ENCODE data around the gene STARD8. TPM values are rescaled to one million over a fixed set of nuclear protein-coding genes. Genes with fewer than 3 reads are reported as not detected.

The STARD8 gene
- total RNA-seq, 2 experiments from 2014 or later, result not detected

GRCh38 chrX:68697465-68698125 is 50.1 kb downstream of the STARD8 start:
- Histone ChIP-seq H3K9me2 (ENCODE audit: insufficient read depth, low read length) (no peaks in the 10 kb centered on the region), H3K4me1 (ENCODE audit: insufficient read depth, low read length, poor library complexity, severe bottlenecking) (no peaks in the 10 kb centered on the region), H3K36me3 (ENCODE audit: insufficient read depth, low read length) (no peaks in the 10 kb centered on the region), H3K4me2 (ENCODE audit: low read length) (no peak overlapping the region), H2AFZ (ENCODE audit: low read length) (no peak overlapping the region), H4K20me1 (ENCODE audit: insufficient read depth, low read length) (no peaks in the 10 kb centered on the region), H3K27ac (ENCODE audit: low read depth, low read length, poor library complexity, severe bottlenecking) (no peak overlapping the region), H3K4me3 (ENCODE audit: low read depth, low read length, poor library complexity, severe bottlenecking) (no peak overlapping the region), H3K79me2 (ENCODE audit: insufficient read depth, low read depth, low read length) (no peaks in the 10 kb centered on the region), H3K9me3 (ENCODE audit: low read length) (no peaks in the 10 kb centered on the region)
- intact Hi-C loops (cut with micrococcal nuclease; ENCODE audit: unreplicated experiment), result no loop called here
- ChIA-PET POLR2A (no interaction called here), CTCF (ENCODE audit: unreplicated experiment) (no interaction called here)
- BruUV-seq (replicated peaks), result no TSS peak
- no peak for TF ChIP-seq CTCF (conservative IDR thresholded peaks at IDR 0.05; ENCODE audit: low read length)
- TF ChIP-seq EZH2phosphoT487 (IDR thresholded peaks at IDR 0.05; ENCODE audit: borderline replicate concordance, low read depth, low read length), result no peak
- DNase-seq (ENCODE audit: low spot score), result no peak

- Histone ChIP-seq H4K20me1 (ENCODE audit: insufficient read depth, low read length) (no peaks in the 10 kb centered on the region), H3K79me2 (ENCODE audit: insufficient read depth, low read depth, low read length) (no peaks in the 10 kb centered on the region), H3K4me3 (ENCODE audit: low read depth, low read length, poor library complexity, severe bottlenecking) (no peak overlapping the region), H3K9me2 (ENCODE audit: insufficient read depth, low read length) (no peaks in the 10 kb centered on the region), H3K9me3 (ENCODE audit: low read length) (no peaks in the 10 kb centered on the region), H3K4me2 (ENCODE audit: low read length) (no peak overlapping the region), H3K27ac (ENCODE audit: low read depth, low read length, poor library complexity, severe bottlenecking) (no peak overlapping the region), H2AFZ (ENCODE audit: low read length) (no peak overlapping the region), H3K4me1 (ENCODE audit: insufficient read depth, low read length, poor library complexity, severe bottlenecking) (no peaks in the 10 kb centered on the region), H3K36me3 (ENCODE audit: insufficient read depth, low read length) (no peaks in the 10 kb centered on the region)
- no TSS peak for BruUV-seq (replicated peaks)
- intact Hi-C loops (cut with micrococcal nuclease; ENCODE audit: unreplicated experiment), result no loop called here
- TF ChIP-seq EZH2phosphoT487 (IDR thresholded peaks at IDR 0.05; ENCODE audit: borderline replicate concordance, low read depth, low read length), result no peak
- ChIA-PET POLR2A (no interaction called here), CTCF (ENCODE audit: unreplicated experiment) (no interaction called here)
- no peak for DNase-seq (ENCODE audit: low spot score)
Observed at GRCh38 chrX:68698942-68699341, 51.5 kb downstream of the STARD8 start.

GRCh38 chrX:68699960-68700746 is 52.7 kb downstream of the STARD8 start:
- H3K27ac ChIP-seq (ENCODE audit: low read depth, low read length, poor library complexity, severe bottlenecking), result no peak overlapping the region
- no peak for DNase-seq (ENCODE audit: low spot score)
- no TSS peak for BruUV-seq (replicated peaks)
- no peaks in the 10 kb centered on the region for H3K9me3 ChIP-seq (ENCODE audit: low read length)
- no peaks in the 10 kb centered on the region for H3K36me3 ChIP-seq (ENCODE audit: insufficient read depth, low read length)
- no peaks in the 10 kb centered on the region for H3K9me2 ChIP-seq (ENCODE audit: insufficient read depth, low read length)
- ChIA-PET CTCF (ENCODE audit: unreplicated experiment) (no interaction called here), POLR2A (no interaction called here)
- H3K4me2 ChIP-seq (ENCODE audit: low read length), result no peak overlapping the region
- no peak for TF ChIP-seq EZH2phosphoT487 (IDR thresholded peaks at IDR 0.05; ENCODE audit: borderline replicate concordance, low read depth, low read length)
- TF ChIP-seq CTCF (conservative IDR thresholded peaks at IDR 0.05; ENCODE audit: low read length), result no peak
- no peak overlapping the region for H2AFZ ChIP-seq (ENCODE audit: low read length)
- intact Hi-C loops (cut with micrococcal nuclease; ENCODE audit: unreplicated experiment), result loop anchor here (5.0 kb wide), 1 partner anchor 503 kb away; no protein-coding TSS in a partner anchor
- no peak overlapping the region for H3K4me3 ChIP-seq (ENCODE audit: low read depth, low read length, poor library complexity, severe bottlenecking)
- no peaks in the 10 kb centered on the region for H4K20me1 ChIP-seq (ENCODE audit: insufficient read depth, low read length)
- no peaks in the 10 kb centered on the region for H3K79me2 ChIP-seq (ENCODE audit: insufficient read depth, low read depth, low read length)
- no peaks in the 10 kb centered on the region for H3K4me1 ChIP-seq (ENCODE audit: insufficient read depth, low read length, poor library complexity, severe bottlenecking)

Data from OCI-LY7 (cell line).